Measurements from ENCODE around the gene SHANK1.

GRCh38 chr19:50729894-50730293 is 10.3 kb upstream of the SHANK1 start:
- TF ChIP-seq EZH2phosphoT487 (IDR thresholded peaks at IDR 0.05; ENCODE audit: insufficient read depth, low read depth) (no peak), EZH2 (IDR thresholded peaks at IDR 0.05; ENCODE audit: insufficient read depth, poor library complexity, severe bottlenecking) (no peak)
